ENCODE results near the gene PHF13. TPM values are rescaled to one million over a fixed set of nuclear protein-coding genes. Genes with fewer than 3 reads are reported as not detected.

Gene PHF13
- total and polyA plus RNA-seq, 10 of the 15 experiments (the other 5 are each of a cell fraction or from before 2014, with no cell fraction given) = 0.87 to 15.4 (median 5.1) TPM

GRCh38 chr1:6592865-6593593 lies 20.5 kb upstream of the PHF13 start:
- ChIA-PET CTCF (no interaction called here), RAD21 (ENCODE audit: unreplicated experiment) (no interaction called here), SMC1A (ENCODE audit: uncharacterized antibody, unreplicated experiment) (no interaction called here), POLR2A (no interaction called here)
- no peak for FAIRE-seq
- intact Hi-C loops (cut with micrococcal nuclease; ENCODE audit: unreplicated experiment) (no loop called here), in situ Hi-C loops (cut with MboI) (no loop called here)
- Histone ChIP-seq H3K36me3 (ENCODE audit: control insufficient read depth in 2 of 2, insufficient read depth in 2 of 2, low read length in 1 of 2) (peaks cover 12 to 32% of the 10 kb centered on the region in 2 experiments), H3K79me2 (ENCODE audit: control insufficient read depth, insufficient read depth, low read length) (no peaks in the 10 kb centered on the region), H3K4me2 (ENCODE audit: control insufficient read depth, insufficient read depth) (no peak overlapping the region), H3K9ac (ENCODE audit: control insufficient read depth, insufficient read depth, low read length) (no peak overlapping the region), H3K27me3 (replicated peaks in 1 of 2; ENCODE audit: control insufficient read depth in 2 of 2, insufficient read depth in 2 of 2, low read length in 1 of 2) (no peaks in the 10 kb centered on the region), H2AFZ (ENCODE audit: control insufficient read depth, low read depth, low read length) (no peak overlapping the region), H3K4me1 (ENCODE audit: control insufficient read depth, insufficient read depth, low read length) (no peaks in the 10 kb centered on the region), H3K4me3 (no peak overlapping the region), H4K20me1 (ENCODE audit: control insufficient read depth, insufficient read depth) (no peaks in the 10 kb centered on the region), H3K27ac (ENCODE audit: control insufficient read depth, insufficient read depth) (no peak overlapping the region), H3K9me3 (replicated peaks; ENCODE audit: control insufficient read depth, insufficient read depth, low read length) (no peaks in the 10 kb centered on the region)
- no peak for ATAC-seq
- WGBS (ENCODE audit: insufficient coverage, insufficient replicate concordance, low lambda C conversion rate, missing lambda C conversion rate) = 92% methylated on average over 38 of the region's 38 CpGs
- BruUV-seq (replicated peaks) = no TSS peak
- DNase-seq (ENCODE audit: low read depth, low spot score) = no peak
- TF ChIP-seq BCL11A (IDR thresholded peaks at IDR 0.05; ENCODE audit: low read depth, low read length) (no peak), MTA3 (IDR thresholded peaks at IDR 0.05; ENCODE audit: borderline replicate concordance, low read length) (no peak), HDAC2 (IDR thresholded peaks at IDR 0.05) (no peak), NBN (IDR thresholded peaks at IDR 0.05) (no peak), EZH2 (IDR thresholded peaks at IDR 0.05; ENCODE audit: borderline replicate concordance, control insufficient read depth, low read depth, low read length) (no peak), ZZZ3 (IDR thresholded peaks at IDR 0.05; ENCODE audit: control insufficient read depth, insufficient read length, low read depth) (no peak), CUX1 (IDR thresholded peaks at IDR 0.05; ENCODE audit: insufficient replicate concordance, low read depth, low read length) (no peak), ZBED1 (IDR thresholded peaks at IDR 0.05; ENCODE audit: borderline replicate concordance) (no peak), SRF (IDR thresholded peaks at IDR 0.05; ENCODE audit: low read depth in 2 of 2, low read length in 2 of 2) (no peak), RELB (IDR thresholded peaks at IDR 0.05; ENCODE audit: low read depth) (no peak), SKIL (IDR thresholded peaks at IDR 0.05; ENCODE audit: low read depth, poor library complexity, severe bottlenecking) (no peak), KLF5 (IDR thresholded peaks at IDR 0.05; ENCODE audit: partially characterized antibody) (no peak), NFXL1 (IDR thresholded peaks at IDR 0.05; ENCODE audit: borderline replicate concordance) (no peak), SMAD1 (IDR thresholded peaks at IDR 0.05; ENCODE audit: low read depth, partially characterized antibody) (no peak), CBX5 (IDR thresholded peaks at IDR 0.05; ENCODE audit: low read depth) (no peak), TCF12 (IDR thresholded peaks at IDR 0.05; ENCODE audit: low read depth, low read length) (no peak), SP1 (IDR thresholded peaks at IDR 0.05; ENCODE audit: low read depth, low read length) (no peak)
